Embryonic facial prominence (tissue), 1 donor: ENCODE measurements around the gene PAM.
A peak's percentile ranks its signal among the peaks of the same experiment; 100 is the strongest.

Experiments used
- DNase-seq: peaks from one replicate; pipeline ENCODE4 v3.0.0-alpha.2; 2016; ENCODE audit errors: extremely low spot score

PAM gene

GRCh38 chr5:102754767-102755431, at the start of gene PAM:
Gene PAM, plus strand, starts transcription at chr5:102755305. Its CDS starts 110,891 bp downstream, at chr5:102866196.
- peak; percentile 49 for DNase-seq

GRCh38 chr5:102711525-102712385, 43.4 kb upstream of the PAM start:
- no peak for DNase-seq

DNA sequence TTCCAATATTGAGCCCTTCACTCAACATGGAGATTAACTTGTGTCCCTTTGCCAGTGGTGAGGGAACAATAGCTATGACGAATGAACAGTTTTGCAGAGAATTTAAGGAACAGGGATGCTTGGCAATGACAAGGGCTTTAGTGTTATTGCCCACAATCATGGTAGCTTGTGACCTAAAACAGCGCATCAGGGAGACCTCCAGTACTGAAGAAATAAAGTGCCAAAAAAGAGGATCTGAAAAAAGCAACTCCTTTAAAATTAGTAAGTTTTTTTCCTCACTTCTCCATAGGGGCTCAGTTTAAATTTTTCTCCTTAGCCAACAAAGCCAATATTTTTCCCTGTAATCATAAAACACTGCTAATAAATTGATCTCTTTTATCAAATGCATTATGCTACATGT, 41.8 kb upstream of the PAM start:
- no peak for DNase-seq

GRCh38 chr5:102713682-102714231, 41.3 kb upstream of the PAM start:
- DNase-seq: no peak

DNA sequence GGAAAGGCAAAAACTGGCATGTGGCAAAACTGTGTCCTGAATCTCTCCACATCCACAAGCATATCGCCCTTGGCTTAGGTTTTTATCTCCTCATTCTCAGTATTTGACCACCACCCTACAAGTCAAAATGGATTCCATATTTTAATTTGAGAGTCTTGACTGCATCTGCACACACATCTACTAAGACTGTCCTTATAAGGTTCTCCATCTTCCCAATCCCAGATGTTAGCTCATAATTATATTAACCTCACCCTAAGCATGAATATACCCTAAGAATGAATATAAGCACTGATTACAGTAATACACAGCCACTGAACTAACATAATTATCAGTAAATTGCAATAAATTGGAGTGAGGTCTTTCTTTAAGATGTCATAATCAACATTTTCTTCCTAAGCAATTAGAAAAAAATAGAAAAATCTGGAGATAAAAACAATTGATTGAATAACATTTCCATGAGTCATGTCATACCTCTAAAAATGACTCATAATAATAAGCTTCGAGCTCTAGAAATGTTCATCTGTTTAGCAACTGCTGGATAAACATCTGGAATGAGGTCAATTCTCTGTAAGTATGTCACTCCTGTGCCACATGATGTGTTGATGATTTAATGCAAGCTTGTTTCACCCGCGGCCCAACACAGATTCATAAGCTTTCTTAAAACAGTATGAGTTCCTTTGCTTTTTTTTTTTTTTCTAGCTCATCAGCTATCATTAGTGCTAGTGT, 39.9 kb upstream of the PAM start:
- DNase-seq: no peak

GRCh38 chr5:102716017-102716416, 39.1 kb upstream of the PAM start:
- no peak for DNase-seq

DNA sequence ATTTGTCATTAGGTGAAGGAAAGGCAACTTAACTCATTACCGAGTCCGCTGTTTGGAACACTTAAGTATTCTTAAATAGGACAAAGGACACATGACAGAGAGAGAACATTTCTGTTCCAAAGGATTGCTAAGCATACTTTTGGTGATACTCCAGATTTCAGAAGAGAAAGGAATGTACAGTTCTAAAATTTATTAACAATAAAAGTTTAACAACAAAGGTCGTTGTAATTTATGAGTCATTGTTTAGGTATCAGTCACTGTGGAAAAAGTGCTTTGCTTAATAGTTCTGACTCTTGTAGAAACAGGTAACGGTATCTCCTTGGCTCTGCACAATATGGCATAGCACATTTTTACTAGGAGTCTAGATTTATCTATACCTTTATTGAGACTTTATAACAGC, 36.3 kb upstream of the PAM start:
- no peak for DNase-seq

- DNase-seq: no peak
Measured at GRCh38 chr5:102719886-102720285, 35.2 kb upstream of the PAM start.

DNA sequence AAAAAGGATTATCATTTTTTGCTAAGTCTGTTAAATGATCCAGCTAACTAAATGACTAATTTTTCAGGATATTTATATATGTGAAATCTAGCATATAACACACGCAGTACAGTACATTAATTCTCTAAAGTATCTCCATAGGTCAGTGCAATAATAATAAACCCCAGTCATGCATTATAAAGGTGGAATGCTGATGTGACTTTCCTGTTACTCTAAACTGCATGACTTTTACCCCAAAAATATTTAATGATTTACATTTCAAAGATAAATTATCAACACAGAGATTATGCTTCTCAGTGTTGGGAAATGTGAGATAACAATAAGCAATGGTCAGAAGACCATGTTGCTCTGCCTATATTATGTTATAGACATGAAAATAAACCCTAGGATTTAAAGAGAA, 34.1 kb upstream of the PAM start:
- no peak for DNase-seq

- DNase-seq: no peak
Measured at GRCh38 chr5:102722931-102723330, 32.2 kb upstream of the PAM start.

DNA sequence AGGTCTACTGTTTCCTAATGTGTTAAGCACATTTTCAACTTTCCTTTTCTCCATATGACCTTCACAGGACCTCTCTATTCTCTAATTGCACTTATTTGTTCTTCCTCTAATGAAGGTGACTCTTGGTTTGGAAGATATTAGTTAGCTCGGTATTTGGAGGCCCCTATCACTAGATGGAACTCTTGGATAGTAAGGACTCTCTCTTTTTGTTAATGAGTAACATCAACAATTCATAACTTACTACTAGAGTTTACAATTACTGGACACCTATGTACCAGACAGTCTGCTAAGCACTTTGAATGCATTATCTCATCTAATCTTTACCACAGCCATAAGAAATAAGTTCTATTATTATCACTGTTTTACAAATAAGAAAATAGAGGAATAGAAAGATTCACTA, 23.4 kb upstream of the PAM start:
- no peak for DNase-seq

DNA sequence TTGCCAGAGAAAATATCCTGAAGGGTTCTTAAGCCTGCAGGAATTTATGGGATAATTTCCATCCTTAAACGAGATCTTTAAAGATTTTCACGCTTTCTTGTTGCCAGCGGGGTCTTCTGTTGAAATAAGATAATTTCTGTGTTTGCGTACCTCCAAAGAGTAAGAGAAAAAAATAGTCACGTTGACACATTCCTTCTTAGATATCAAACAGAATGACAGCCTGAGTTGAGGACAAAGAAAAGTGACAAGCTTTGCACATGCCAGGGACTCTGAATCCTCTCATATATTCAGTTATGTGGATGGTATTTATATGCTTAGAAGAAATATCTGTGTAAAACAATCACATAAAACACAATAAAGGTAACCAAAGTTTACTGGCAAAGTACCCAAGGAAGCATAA, 21.6 kb upstream of the PAM start:
- DNase-seq: no peak

GRCh38 chr5:102737161-102737560, 17.9 kb upstream of the PAM start:
- DNase-seq: no peak

GRCh38 chr5:102737805-102738469, 17.2 kb upstream of the PAM start:
- DNase-seq: no peak

DNA sequence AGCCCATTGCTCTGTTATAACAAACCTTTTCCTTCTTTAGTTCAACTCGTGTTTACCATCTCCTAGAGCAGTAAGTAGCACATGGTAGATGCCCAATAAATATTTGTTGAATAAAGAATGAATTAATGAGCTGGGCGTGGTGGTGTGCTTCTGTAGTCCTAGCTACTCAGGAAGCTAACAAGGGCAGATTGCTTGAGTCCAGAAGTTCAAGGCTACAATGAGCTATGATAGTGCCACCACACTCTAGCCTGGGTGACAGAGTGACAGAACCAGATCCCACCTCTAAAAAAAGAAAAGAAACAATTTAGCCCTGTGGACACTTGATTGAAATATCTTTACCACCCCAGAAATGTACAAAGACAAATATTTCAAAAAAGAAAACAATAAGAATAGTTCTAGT, 14.6 kb upstream of the PAM start:
- no peak for DNase-seq

- DNase-seq: no peak
Measured at GRCh38 chr5:102742215-102742614, 12.9 kb upstream of the PAM start.

- no peak for DNase-seq
Measured at GRCh38 chr5:102743900-102744299, 11.2 kb upstream of the PAM start.

GRCh38 chr5:102747386-102748166, 7.5 kb upstream of the PAM start:
- DNase-seq: no peak

- no peak for DNase-seq
Measured at GRCh38 chr5:102749416-102750030, 5.6 kb upstream of the PAM start.

DNA sequence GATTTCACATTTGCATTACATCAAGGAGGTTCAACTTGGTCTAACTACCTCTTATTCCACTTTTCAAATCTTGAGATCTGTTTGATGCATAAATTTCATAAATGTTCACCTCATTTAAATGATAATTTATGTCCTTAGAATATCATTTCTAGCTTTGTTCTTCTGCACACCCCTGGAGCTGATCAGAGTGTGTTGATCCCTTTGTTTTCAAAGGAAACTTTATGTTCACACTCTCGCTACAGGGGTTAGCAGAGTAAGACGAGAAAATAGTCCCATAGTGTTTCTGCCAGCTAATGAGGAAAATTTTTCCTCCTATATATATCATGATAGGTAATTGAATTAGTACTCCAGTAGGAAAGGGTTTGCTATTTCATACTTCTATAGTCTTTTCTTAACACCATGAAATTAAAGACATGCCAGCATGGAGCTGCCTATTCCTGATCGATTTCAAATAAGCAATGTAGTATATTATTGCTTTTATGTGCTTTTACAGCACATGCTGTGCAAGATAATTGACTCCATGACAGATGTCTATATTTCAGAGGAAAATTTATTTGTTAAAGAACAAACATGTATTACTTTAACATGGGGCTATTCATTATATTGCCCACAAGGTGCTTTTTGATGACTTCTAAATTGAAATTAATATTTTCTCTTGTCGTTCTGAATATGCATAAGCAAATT, 4.8 kb upstream of the PAM start:
- no peak for DNase-seq
